Spleen (tissue), 7 donors: ENCODE data around the gene CHCHD1.

ENCODE experiments used
- CTCF ChIP-seq, 11 experiments: fragments of 200-600 bp in 7 of 11; fragments of 450-650 bp in 4 of 11; sonication (generic) in 4 of 11; IDR thresholded peaks in 8 of 11; conservative IDR thresholded peaks in 3 of 11; 1 replicate in 7 of 11; 2 replicates in 4 of 11; pipeline versions ENCODE4 v1.4.0 to v1.8.0; 2016 to 2021; ENCODE audit warnings: antibody characterized with exemption in 11 of 11, inconsistent platforms in 4 of 11, mild to moderate bottlenecking in 1 of 11
- POLR2A ChIP-seq, 3 donors: fragments of 450-650 bp; IDR thresholded peaks; one replicate each; pipeline ENCODE4 v1.5.1; 2017; ENCODE audit warnings: antibody characterized with exemption in 3 of 3, mild to moderate bottlenecking in 1 of 3
- donor health status: DM: no; HTN: no; CAD: no; lungs with moderate emphysema.
- donor health status: DM: no; HTN: no; CAD: no.
- donor health status: DM: no; HTN: no; CAD: no.

- TF ChIP-seq CTCF (IDR thresholded peaks at IDR 0.05 in 8 of 11, conservative IDR thresholded peaks at IDR 0.05 in 3 of 11) (no peak), POLR2A (IDR thresholded peaks at IDR 0.05) (no peak)
Observed at GRCh38 chr10:73761781-73762180, 20.1 kb upstream of the CHCHD1 start.
